Activated CD8-positive, alpha-beta memory T cell treated with anti-CD3 and anti-CD28 coated beads, Interleukin-2, amount 50 U/mL, for 4 hours (primary cell): ENCODE data around the gene P2RX1.

ENCODE experiments used
- DNase-seq: peaks from one replicate; pipeline ENCODE4 v3.0.0-alpha.2; 2020

P2RX1 gene

DNA sequence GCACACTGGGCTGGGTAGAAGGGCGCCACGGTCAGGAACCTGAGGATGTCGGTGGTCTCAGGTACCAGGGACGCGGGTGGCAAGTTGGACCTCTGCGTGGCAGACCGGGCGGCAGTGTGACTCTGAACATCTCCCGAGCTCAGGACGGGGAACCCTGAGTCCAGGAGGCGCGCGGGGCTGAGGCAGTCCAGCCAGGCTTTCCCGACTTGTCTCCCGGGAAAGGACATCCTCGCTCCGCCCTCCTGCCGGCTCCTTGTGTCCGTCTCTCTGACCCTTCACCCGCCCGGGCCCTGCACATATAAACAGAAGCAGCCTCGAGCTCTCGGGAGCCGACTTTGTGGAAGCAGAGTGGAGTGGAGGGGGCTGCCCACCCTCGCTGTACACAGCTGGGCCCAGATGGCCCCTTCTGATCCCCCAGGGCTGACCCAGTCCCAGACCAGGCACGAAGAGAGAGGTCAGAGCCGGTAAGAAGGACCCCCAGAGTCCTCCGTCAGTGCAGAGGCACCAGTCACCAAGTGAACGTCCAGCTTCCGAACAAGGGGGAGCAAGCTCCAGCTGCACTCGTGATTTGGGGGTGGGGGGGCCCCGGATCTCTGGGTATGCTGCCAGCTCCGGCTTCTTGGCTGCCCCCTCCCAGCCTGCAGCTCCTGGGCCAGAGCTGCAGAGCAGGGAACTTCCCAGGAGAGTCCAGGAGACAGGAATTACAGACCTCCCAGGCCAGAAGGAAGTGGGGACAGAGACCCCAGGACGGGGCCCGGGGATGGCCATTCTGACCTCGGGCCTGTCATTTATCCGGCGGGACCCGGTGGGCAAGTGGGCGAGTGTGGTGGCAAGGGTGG is 8.5 kb upstream of the P2RX1 start:
- no peak for DNase-seq

DNA sequence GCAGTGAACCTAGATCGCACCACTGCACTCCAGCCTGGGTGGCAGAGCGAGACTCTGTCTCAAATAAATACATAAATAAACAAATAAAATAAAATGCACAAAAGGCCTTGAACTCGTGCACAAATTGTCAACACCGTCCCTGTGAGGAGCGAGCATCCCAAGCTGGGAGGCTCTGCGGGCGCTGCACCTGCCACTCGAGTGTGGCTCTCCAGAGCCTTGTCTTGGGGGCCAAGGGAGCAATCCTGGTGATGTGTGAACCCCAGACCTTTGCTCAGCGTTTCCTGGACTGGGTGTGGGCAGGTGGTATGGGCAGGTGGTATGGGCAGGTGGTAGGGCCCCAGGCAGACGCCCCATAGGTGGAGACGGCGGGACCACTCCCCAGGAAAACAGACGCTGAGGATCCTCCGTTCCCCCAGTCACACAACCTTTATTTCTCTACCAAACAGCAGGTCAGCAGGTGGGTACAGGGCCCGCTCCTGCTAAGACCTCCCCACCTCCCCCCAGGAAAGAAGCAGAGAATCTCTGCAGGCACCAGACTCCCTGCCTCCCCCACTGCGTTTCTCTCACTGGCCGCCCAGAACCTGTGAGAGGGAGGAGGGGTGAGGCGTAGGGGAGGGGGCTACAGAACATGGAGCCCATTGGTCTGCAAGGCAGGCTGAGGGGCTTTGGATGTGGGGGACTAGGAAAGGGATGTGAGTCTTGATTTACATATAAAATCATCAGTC is 7.4 kb upstream of the P2RX1 start:
- no peak for DNase-seq

DNA sequence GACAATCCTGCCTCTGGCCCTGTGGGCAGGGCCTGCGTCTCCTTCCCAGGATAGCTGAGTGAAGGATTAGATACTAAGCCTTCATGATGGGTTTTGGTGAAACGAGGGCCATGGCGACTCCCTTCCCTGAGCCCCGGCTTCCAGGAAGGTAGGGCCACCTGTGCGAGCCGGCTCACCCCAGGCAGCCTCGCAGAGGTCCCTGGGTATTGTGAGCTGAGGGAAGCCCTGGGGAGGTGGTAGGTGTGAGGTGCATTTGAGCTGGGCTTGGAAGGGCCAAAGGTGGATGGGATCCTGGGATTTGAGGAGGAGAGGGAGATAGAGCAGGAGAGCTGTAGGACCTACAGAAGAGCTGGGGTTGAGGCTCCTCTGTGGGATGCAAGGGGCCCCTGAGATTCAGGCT is 6.5 kb upstream of the P2RX1 start:
- DNase-seq = no peak

DNA sequence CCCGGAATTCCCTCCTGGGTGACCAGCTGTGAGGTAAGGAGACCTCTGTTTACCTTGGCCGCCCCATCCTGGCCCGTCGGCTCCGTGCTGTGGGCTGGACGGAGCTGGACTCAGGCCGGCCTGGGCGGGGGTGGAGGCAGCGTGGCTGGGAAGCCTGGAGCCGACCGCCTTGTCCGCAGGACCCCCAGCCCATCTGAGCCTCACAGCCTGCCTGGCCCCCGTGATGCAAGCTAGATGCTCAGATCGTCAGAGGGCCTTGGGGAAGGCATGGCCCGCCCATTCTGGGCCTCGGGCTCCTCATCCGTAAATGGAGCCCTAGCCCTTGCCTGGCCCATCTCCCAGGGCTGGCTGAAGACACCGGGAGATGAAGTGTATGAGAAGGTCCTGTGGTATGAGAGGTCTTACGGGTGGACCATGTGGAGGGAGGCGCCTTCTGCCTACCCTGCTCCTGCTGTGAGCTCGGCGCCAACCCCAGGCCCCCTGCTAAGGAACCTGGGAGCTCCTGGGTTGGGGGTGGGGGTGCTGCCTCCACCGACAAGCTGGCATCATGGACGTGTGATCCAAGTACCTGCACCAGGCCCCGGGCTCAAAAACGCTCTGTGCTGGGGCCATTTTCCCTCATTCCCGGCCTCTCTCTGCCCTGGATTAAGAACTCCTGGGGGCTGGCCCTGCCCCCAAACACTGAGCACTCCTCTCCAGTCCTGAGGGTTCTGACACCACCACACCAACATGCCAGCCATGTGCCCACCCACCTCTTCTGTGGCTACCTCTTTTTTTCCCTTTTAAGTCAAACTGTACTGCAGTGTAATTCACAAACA is 5.4 kb upstream of the P2RX1 start:
- DNase-seq = no peak

DNA sequence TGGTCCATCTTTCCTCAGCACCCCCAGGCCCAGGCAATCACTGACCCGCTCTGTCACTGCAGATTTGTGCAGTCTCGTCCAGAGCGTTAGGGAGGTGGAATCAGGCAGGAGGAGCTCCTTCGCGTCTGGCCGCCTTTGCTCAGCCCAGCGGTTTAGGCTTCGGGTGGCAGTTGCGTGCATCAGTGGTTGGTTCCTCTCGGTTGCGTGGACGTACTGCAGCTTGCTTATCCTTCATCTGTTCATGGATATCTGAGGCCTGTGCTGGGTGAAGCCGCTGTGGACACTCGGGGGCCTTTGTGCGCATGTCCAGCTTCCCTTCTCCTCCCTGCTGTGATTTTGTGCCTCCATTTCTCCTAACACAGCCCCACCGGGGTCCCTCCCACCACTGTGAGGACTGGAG is 4.7 kb upstream of the P2RX1 start:
- no peak for DNase-seq

DNA sequence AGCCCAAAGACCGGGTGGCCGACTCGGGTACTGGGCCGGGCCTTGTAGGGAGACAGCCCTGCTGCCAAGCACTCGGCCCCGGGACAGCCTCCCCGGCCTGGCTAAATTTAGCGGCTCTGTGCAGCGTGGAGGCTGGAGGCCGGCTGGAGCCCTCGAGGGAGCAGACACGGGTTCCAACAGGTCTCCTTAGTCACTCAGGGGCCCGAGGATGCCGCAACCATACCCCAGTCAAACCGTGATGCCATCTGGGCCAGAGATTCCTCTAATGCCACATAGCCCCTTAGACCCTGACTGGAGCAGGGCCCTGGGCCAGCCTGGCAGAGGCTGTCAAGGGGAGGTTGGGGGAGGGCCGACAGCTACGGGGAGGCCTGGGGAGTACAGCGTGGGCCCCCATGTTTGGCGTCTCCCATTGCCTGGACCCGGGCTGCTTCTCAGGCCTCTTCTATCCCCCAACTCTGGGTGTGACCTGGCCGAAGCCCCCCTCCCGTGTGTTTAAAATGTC is 2.9 kb upstream of the P2RX1 start:
- no peak for DNase-seq

DNA sequence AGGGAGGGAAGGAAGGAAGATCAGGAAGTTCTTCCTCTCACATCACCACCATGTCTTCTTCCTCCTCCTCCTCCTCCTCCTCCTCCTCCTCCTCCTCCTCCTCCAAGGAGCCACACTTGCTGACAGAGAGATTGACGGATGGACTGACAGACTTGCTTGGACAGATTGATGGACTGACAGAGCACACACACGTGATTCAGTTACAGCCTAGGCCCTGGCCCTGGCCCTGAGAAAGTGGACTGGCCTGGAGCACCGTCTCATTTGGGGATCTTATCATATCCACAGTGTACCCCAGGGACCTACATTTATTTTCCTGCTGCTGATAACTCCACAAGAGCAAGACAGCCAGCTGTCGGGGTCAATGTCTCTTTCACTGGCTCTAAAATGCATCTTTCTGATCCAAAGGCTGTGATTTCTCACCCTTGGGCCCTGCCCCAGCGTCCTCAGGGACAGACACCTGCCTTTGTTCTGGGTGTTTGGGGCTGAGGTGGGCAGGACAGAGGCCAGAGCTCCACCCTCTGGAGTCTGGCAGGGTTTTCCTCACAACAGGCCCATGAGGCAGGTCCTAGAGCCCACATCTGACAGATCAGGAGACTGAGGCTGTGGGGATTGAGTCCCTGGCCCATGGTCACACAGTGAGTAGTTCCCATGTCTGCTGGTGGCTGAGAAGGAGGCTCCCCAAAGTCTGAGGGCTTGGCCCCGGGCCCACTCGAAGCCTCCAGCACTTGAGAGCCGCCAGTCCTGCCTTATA is 2.3 kb upstream of the P2RX1 start:
- DNase-seq = no peak

DNA sequence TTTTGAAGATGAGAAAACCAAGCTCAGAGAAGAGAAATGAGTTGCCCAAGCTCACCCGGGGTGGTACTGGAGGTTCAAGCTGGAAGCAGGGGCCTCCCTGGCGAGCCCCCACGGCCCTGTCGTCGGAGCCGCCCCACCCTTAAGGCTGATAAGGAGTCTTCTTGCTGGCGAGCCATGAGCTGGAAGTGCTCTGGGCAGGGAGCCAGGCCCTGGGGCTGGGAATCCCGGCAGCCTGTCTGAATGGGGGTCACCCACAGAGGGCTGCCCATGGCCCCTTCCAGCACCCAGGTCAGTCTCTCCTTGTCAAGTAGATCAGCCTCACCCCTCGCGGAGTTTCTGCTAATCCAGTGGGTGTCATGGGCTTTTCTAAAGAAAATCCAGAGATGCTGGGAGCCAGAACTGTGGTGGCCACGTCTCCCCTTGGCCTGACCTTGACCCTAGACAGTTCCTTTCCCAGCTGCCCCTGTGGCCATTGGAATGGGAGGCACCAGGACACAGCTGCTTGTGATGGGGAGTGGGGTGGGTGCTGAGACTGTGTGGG is 1.2 kb upstream of the P2RX1 start:
- no peak for DNase-seq

DNA sequence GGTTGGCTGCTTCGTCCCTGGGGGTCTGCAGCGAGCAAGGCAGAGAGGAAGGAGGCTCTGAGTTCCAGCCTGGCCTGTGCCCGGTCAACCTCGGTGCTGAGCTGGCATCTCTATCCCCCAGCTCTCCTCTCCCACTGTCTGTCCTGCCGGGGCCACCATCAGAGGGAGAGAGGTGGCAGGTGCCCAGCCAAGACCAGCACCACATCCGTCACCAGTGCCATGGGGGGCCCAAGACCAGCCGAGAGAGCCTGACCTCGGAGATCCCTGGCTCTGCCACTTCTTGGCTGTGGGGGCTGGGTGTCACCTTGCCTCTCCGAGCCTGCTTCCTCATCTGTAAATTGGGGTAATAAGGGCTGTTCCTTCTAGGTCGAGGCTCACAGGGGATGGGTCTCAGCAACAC is 560 bp upstream of the P2RX1 start:
- no peak for DNase-seq

DNA sequence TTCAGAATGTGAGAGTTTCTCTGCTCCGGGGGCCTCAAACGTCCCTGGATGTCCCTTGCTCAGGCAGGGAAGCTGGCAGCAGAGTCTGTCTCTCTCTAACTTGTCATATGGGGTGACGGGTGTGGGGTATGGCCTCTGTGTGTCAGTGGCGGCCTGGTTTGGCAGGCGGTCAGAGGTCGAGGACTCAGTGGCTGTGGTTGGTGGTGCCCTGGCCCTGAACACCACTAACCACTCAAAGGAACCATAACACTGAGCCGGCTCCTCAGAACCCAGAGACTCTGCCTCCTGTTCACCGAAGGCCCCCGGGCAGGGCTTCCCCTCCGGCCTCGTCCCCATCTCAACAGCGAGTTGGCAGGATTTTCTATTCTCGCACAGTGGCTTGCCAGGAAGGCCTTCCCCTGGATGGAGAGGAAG is 677 bp downstream of the P2RX1 start:
- DNase-seq = no peak

DNA sequence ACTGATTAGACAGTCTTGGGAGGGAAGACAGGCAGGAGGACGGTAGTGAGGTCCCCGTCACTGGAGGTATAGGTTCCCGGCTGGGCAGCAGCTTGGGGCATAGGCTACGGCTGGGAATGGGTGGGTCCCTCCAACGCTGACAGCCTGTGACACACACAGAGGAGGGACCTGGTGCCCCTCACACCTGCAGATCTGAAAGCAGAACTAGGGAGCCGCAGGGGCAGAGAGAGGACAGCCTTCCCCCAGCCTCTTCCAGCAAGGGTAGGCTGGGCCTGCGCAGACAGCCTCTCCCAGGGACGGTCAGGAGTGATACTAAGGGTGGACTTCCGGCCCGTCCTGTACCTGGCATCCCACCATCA is 2.0 kb downstream of the P2RX1 start:
- DNase-seq = no peak

DNA sequence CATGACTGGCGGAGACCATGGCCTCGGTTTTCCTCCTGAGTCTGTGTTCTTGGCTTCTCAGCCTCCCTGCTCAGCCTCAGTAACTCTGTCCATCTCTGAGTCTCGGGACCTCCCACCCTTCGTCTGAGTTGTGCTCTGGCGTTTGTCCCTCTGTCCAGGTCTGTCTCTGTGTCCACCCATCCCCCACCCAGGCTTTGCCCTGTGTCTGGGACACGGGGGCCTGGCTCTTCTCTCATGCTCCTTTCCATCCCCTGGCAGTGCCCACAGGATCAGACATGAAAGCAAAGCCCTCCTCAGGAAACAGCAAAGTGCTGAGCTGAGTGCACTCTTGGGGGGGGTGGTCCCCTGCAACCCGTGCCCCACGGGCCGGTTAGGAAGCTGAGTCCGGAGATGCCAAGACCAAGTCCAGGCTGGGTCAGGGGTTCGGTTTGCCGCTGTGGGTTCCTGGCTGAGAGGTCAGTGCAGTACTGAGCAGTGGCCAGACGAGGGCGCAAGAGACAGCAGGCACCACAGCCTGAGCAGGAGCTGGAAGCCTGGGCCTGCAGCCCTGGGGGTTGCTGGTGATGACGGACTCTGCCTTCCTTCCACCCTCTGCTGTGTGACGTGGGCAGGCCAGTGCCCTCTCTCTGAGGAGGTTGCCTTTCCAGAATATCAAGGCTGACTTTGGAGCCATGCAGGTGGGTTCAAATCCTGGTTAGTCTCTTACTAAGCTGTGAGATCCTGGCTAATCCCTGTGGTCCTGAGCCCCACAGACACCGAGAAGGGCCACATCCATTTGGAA is 2.5 kb downstream of the P2RX1 start:
- peak; percentile 80 for DNase-seq

DNA sequence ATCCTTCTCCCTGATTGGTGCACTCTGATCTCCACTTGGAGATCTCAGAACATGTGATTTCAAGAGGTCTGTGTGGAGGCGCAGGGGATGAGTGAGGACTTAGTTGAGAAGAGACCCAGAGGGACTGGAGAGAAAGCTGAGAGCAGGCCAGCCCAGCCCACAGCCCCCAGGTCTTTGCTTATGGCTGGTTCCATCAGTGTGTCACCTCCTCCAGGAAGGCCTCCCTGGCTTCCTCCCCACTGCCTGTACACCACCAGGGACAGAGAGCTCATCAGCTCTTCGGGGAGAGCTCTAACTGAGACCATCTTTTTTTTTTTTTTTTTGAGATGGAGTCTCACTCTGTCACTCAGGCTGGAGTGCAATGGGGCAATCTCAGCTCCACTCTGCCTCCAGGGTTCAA is 3.4 kb downstream of the P2RX1 start:
- no peak for DNase-seq

DNA sequence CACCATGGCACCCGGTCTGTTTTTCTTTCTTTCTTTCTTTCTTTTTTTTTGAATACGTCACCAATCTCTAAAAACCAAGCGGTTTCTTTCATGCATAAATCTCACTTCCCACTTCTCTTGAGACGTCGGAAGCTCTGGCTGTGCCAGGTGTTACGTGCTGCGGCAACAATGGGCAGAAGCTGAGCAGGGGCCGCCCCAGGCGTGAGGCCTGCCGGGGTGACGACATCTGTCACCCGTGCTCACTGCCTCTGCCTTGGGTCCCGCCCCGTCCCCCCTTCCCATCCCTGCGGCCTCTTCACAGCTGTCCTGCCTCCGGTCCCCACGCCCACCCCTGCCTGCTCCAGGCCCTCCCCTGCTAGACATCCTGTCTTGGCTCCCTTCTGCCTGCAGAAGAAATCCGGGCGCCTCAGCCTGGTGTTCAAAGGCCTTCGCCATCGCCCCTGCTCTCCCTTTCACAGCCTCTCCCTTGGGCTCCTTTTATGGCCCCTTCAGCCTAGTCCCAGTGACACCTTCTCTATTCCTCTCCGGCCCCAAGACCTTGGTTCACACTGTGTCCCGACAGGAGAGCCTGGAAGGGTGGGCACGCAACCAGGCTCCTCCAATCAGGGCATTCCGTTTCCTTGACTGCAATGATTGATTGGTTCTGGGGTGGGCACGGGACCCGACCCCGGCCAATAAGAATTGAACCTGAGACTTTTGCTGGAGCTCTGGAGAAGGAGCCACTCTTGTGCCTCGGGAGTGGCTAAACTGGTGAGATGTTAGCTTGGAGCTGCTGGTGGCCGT is 4.8 kb downstream of the P2RX1 start:
- peak; percentile 62 for DNase-seq

DNA sequence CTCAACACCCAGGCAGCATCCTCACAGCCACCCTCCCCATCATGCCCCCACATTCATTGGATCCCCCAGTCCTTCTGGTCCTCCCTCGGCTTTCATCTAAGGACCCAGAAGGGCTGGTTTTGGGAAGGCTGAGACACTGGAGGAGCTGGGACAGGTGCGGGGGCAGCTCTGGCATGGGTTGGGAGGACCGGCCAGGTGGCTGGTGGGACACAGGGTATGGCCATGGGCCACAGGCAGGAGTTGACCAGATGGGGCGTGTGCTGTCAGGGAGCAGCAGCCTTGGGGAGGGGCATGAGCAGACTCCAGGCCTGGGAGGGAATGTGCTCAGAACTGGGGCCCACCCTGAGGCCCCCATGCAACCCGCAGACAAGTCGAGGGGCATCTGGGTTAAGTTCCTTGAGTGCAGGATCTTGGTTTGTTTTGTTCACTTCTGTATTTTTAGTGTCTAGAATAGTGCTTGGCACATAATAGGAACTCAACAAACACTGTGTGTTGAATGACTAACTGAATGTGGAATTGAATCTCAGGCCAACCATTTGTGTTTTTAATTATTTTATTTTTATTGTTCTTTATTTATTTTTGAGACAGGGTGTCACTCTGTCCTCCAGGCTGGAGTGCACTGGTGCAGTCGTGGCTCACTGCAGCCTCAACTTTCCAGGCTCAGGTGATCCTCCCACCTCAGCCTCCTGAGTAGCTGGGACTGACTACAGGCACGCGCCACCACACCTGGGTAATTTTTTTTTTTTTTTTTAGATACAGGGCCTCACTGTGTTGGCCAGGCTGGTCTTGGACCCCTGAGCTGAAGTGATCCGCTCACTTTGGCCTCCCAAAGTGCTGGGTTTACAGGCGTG is 5.6 kb downstream of the P2RX1 start:
- DNase-seq = no peak

DNA sequence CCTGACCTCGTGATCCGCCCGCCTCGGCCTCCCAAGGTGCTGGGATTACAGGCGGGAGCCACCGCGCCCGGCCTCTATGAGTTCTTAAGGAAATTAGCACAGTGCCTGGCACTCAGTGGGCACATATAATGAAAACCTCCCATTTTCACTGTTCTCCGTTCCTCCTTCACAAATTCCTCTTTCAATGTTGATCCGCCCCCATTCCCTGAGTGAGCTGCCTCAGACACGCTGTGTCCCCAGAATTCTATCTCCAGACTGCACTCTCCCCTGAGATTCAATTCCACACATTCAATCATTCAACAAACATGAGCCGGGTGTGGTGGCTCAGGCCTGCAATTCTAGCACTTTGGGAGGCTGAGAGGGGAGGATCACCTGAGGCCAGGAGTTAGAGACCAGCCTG is 7.0 kb downstream of the P2RX1 start:
- DNase-seq = no peak

DNA sequence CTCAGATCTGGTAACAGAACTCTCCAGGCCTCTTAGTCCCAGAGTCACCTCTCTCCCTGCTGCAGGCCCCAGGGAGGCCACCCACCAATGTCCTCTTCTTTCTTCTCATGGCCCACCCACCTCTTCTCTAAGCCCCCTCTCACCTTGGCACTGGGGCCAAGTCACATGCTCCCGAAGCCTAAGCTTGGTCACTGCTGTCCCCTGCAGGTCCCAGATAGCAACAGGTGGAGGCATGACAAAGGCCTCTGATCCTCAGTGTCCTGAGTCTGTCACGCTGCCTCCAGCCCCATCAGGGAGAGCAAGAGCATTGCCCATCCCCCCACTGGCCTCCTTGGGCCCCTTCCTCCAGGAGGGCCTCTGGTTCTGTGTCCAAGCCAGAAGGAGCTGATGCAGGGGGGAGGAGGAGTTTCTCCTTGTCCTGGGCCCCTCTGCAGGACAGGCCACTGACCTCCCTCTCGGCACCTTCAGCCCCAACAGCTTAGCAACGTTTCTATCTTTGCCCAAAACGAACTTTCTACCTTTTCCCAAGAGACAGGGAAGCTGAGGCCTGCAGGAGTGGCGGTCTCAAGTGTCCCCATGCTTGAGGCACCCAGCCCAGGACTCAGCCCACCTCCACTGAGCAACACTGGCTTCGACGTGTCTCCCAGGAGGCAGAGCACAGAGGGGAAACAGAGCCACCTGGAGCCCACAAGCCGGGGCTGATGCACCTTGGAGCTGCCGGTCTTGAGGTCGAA is 8.6 kb downstream of the P2RX1 start:
- DNase-seq = no peak

DNA sequence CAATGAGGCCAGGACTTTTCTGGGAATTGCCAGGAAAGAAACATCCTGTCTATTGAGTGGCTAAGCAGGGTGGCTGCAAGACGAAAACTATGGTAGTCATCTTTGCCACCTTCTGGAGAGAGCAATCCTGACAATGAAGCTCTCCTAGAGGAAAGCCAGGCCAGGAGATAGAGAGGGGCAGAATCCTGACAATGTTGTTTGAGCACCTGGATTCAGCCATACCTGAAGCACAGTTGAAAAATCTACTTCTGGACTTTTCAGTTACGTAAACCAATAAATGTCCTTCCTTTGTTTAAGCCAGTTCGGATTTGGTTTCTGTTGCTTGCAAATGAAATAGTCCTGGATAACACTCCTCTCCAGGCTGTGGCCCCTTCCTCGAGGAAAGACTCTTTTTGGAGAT is 9.4 kb downstream of the P2RX1 start:
- no peak for DNase-seq

DNA sequence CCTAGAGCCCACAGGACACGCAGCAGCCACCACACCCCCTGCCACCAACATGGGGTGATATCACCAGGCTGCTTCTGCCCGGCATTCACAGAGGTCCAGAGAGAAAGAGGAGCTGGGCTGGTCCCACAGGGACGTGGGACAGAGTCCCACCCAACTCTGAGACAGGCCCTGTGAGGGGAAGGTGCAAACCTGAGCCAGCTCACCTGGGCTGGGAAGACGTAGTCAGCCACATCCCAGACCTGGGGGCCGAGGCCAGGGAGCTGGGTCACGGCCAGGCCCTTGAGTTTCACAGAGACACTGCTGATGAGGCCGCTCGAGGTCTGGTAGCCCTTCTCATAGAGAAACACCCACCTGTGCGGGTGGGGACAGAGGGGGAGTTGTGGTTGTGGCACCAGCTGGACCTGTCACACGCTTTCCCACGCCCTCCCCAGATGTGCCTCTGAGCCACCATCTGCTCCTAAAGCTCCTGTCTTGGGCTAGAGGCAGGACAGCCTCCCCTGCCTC is 11.2 kb downstream of the P2RX1 start:
- no peak for DNase-seq
